Neuron (in vitro differentiated cells): Measurements from ENCODE around the gene CEMIP2.

ENCODE experiments used
- H2AFZ ChIP-seq: one replicate; pipeline ENCODE4 v1.6.1; 2013; ENCODE audit warnings: low read depth, mild to moderate bottlenecking, inconsistent platforms, low read length, moderate library complexity
- H3K27me3 ChIP-seq: one replicate; pipeline ENCODE4 v1.6.1; 2013; ENCODE audit warnings: low read length; ENCODE audit not compliant: insufficient read depth
- H3K36me3 ChIP-seq: one replicate; pipeline ENCODE4 v1.6.1; 2013; ENCODE audit warnings: low read length; ENCODE audit not compliant: insufficient read depth
- H3K4me1 ChIP-seq: one replicate; pipeline ENCODE4 v1.6.1; 2013; ENCODE audit warnings: low read length; ENCODE audit not compliant: insufficient read depth
- H3K4me3 ChIP-seq: 2 replicates; pipeline ENCODE4 v1.5.1; 2013; ENCODE audit warnings: mild to moderate bottlenecking, low read length, moderate library complexity
- H3K9me3 ChIP-seq: one replicate; pipeline ENCODE4 v1.6.1; 2013; ENCODE audit warnings: low read length

The CEMIP2 gene

DNA sequence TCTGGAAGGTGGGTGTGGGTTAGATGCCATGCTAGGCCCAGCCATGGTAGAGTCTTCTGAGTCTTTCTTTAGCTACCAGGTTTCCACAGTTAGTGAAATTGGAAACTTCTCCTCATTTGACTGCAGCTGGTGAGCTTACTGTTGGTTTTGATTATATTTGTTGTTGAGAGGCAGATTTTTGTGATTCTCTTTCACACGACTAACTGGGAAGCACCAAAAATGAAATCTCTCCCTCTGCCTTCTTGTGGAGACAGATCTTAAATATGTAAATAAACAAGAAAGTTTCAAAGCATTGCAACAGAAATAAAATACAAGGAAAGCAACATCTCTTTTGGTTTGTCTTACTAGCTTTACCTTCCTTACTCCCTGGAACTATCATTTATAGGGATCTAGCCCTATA lies 122.2 kb downstream of the CEMIP2 start:
- Histone ChIP-seq H3K4me1 (no peaks in the 10 kb centered on the region), H3K4me3 (no peak overlapping the region), H2AFZ (no peak overlapping the region), H3K36me3 (no peaks in the 10 kb centered on the region), H3K27me3 (no peaks in the 10 kb centered on the region), H3K9me3 (no peaks in the 10 kb centered on the region)

DNA sequence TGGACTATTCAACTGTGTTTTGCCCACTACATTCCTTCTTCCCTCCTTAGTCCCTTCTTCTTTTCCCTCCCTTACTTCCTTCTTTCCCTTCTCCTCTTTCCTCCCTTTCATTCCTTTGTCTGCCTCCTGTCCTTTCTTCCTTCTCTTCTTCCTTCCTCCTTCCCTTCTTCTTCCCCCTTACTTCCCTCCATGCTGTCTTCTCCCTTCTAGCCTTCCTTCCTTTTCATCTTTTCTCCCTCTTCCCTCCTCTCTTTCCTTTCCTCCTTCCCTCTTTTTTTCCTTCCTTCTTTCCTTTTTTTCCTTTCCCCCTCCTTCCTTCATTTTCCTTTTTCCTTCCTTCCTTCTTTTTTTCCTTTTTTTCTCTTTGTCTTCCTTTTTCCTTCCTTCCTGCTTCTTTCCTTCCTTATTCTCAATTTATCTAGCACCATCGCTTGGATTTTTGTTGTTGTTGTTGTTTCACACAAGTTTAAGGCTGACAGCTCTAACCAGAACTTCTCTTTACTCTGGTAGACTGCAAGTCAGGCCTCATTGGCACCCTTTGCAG lies 123.4 kb downstream of the CEMIP2 start:
- Histone ChIP-seq H3K36me3 (no peaks in the 10 kb centered on the region), H3K4me1 (no peaks in the 10 kb centered on the region), H3K9me3 (no peaks in the 10 kb centered on the region), H3K4me3 (no peak overlapping the region), H2AFZ (no peak overlapping the region), H3K27me3 (no peaks in the 10 kb centered on the region)

DNA sequence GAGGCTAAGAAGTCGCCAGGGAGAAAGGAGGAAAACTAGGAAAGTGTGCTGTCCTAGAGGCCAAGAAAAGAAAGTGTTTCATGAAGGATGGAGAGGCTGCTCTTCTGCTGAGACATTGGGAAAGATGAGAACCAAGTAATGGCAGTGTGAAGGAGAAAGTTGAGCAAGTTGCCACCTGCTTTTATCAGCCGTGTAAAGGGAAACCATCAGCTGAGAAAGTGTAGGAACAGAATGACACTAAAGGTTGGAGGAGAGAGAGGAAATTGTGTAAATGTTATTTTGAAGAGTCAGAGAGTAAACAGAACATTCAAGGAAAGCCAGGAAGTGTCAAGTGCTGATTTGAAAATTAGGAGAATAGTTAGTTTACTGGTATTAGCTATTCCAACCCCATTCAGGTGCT lies 125.0 kb downstream of the CEMIP2 start:
- Histone ChIP-seq H3K9me3 (no peaks in the 10 kb centered on the region), H2AFZ (no peak overlapping the region), H3K4me1 (no peaks in the 10 kb centered on the region), H3K27me3 (no peaks in the 10 kb centered on the region), H3K36me3 (no peaks in the 10 kb centered on the region), H3K4me3 (no peak overlapping the region)

- no peaks in the 10 kb centered on the region for H3K27me3 ChIP-seq
- no peak overlapping the region for H2AFZ ChIP-seq
- no peaks in the 10 kb centered on the region for H3K9me3 ChIP-seq
- H3K4me3 ChIP-seq = no peak overlapping the region
- peaks cover 1% of the 10 kb centered on the region for H3K4me1 ChIP-seq
- H3K36me3 ChIP-seq = no peaks in the 10 kb centered on the region
Measured at GRCh38 chr9:71642056-71642455, 126.3 kb downstream of the CEMIP2 start.

DNA sequence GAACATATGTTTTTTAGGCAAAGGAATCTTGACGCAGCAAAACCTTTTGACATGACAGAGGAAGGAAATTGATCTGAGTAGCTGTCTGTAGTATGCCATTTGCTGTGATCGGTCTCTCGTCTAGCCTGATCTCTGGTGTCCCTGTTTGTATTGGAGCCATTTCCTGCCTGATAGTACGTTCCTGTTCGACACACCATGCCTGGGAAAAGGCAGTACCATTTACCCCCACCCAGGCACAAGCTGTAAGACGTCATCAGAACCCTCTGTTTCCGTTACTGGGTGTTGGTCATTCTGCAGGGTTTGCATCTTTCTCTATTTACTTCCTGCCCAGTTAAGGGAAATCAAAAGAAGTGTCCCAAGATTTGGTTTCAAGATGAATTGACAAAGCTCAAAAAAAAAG lies 129.7 kb downstream of the CEMIP2 start:
- H3K36me3 ChIP-seq = no peaks in the 10 kb centered on the region
- no peak overlapping the region for H3K4me3 ChIP-seq
- H3K9me3 ChIP-seq = no peaks in the 10 kb centered on the region
- no peak overlapping the region for H2AFZ ChIP-seq
- peaks cover 1% of the 10 kb centered on the region for H3K4me1 ChIP-seq
- no peaks in the 10 kb centered on the region for H3K27me3 ChIP-seq

DNA sequence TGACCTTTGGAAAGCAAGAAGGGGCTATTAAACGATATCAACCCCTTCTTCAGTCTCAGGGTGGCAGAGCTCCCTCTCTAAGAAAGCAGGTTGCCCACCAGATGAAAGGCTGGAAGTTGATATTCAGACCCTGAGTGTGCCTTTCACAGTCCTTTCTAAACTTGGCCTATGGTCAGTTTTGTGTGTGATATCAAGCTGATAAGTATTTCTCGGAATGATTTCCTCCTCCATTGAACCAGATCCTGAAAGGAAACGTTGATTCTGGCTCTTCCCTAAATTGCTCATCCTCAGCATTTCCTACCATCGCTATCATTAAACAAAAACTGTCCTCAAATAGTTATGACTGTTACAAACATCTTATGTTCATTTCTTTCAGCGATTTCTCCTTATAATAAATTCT lies 130.4 kb downstream of the CEMIP2 start:
- no peak overlapping the region for H2AFZ ChIP-seq
- no peak overlapping the region for H3K4me3 ChIP-seq
- H3K36me3 ChIP-seq = no peaks in the 10 kb centered on the region
- no peaks in the 10 kb centered on the region for H3K9me3 ChIP-seq
- peaks cover 1% of the 10 kb centered on the region for H3K4me1 ChIP-seq
- H3K27me3 ChIP-seq = no peaks in the 10 kb centered on the region

GRCh38 chr9:71637375-71637774 lies 130.9 kb downstream of the CEMIP2 start:
- Histone ChIP-seq H2AFZ (no peak overlapping the region), H3K4me3 (no peak overlapping the region), H3K36me3 (no peaks in the 10 kb centered on the region), H3K9me3 (no peaks in the 10 kb centered on the region), H3K4me1 (peaks cover 1% of the 10 kb centered on the region), H3K27me3 (no peaks in the 10 kb centered on the region)

GRCh38 chr9:71636143-71636839 lies 132.0 kb downstream of the CEMIP2 start:
- peaks cover 1% of the 10 kb centered on the region for H3K4me1 ChIP-seq
- no peaks in the 10 kb centered on the region for H3K36me3 ChIP-seq
- no peaks in the 10 kb centered on the region for H3K27me3 ChIP-seq
- H3K4me3 ChIP-seq = no peak overlapping the region
- H2AFZ ChIP-seq = no peak overlapping the region
- H3K9me3 ChIP-seq = no peaks in the 10 kb centered on the region

DNA sequence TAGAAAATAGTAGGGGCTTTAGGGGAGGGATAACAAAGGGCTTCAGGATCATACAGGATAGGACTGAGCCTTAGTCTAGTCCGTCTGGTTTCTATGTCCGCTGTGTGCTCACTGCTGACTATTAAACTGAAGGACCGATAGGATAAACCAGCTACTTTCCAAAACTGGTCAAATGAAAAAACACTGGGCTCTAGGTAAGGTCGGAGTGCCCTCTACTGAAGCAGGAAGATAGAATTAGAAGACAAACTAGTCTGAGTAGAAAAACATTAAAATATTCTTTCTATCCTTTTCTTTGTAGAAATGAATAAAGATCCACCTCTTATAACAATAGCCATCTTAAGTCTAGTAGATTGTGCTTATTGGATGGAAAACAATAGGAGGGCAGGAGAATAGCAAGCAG lies 133.6 kb downstream of the CEMIP2 start:
- H2AFZ ChIP-seq = no peak overlapping the region
- no peaks in the 10 kb centered on the region for H3K27me3 ChIP-seq
- H3K4me1 ChIP-seq = peaks cover 1% of the 10 kb centered on the region
- H3K9me3 ChIP-seq = no peaks in the 10 kb centered on the region
- H3K36me3 ChIP-seq = no peaks in the 10 kb centered on the region
- no peak overlapping the region for H3K4me3 ChIP-seq
